Testis (tissue), 2 donors: ENCODE data around the gene IRAK1.

Source experiments
- POLR2A ChIP-seq: fragments of 450-650 bp; IDR thresholded peaks from one replicate; pipeline ENCODE4 v1.6.1; 2017; ENCODE audit warnings: antibody characterized with exemption, mild to moderate bottlenecking, moderate library complexity
- TF ChIP-seq, protein P1 (sequence below), 3 experiments: fragments of 450-650 bp in 2 of 3; fragments of 200-600 bp in 1 of 3; sonication (generic) in 1 of 3; IDR thresholded peaks; one replicate each; pipeline ENCODE4 v1.5.1; 2016 to 2019; ENCODE audit warnings: antibody characterized with exemption in 3 of 3, mild to moderate bottlenecking in 2 of 3, moderate library complexity in 1 of 3

- TF ChIP-seq, protein P1, sequence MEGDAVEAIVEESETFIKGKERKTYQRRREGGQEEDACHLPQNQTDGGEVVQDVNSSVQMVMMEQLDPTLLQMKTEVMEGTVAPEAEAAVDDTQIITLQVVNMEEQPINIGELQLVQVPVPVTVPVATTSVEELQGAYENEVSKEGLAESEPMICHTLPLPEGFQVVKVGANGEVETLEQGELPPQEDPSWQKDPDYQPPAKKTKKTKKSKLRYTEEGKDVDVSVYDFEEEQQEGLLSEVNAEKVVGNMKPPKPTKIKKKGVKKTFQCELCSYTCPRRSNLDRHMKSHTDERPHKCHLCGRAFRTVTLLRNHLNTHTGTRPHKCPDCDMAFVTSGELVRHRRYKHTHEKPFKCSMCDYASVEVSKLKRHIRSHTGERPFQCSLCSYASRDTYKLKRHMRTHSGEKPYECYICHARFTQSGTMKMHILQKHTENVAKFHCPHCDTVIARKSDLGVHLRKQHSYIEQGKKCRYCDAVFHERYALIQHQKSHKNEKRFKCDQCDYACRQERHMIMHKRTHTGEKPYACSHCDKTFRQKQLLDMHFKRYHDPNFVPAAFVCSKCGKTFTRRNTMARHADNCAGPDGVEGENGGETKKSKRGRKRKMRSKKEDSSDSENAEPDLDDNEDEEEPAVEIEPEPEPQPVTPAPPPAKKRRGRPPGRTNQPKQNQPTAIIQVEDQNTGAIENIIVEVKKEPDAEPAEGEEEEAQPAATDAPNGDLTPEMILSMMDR (IDR thresholded peaks at IDR 0.05) = no peak
- TF ChIP-seq POLR2A = no peak
Observed at GRCh38 chrX:154037754-154038153, 18.1 kb upstream of the IRAK1 start.
